Measurements from ENCODE around the gene CHORDC1.
"Not testable (repeated sequence)": the region's sequence is repeated elsewhere in the genome, so short reads cannot be mapped to it uniquely, and the experiment has no call there.

The CHORDC1 gene

GRCh38 chr11:90213322-90213721, 9.5 kb downstream of the CHORDC1 start:
- DNase-seq (ENCODE audit: low spot score): no peak

- DNase-seq (ENCODE audit: low spot score): no peak
These were observed 14.0 kb downstream of the CHORDC1 start for GRCh38 chr11:90208857-90209256.

GRCh38 chr11:90207992-90208391, 14.9 kb downstream of the CHORDC1 start:
- not testable (repeated sequence) for DNase-seq (ENCODE audit: low spot score)

GRCh38 chr11:90204832-90205646, 17.8 kb downstream of the CHORDC1 start:
- no peak for DNase-seq (ENCODE audit: low spot score)

- DNase-seq (ENCODE audit: low spot score): no peak
These were observed 18.4 kb downstream of the CHORDC1 start for GRCh38 chr11:90204407-90204806.

- no peak for DNase-seq (ENCODE audit: low spot score)
These were observed 20.5 kb downstream of the CHORDC1 start for GRCh38 chr11:90202342-90202741.

- no peak for DNase-seq (ENCODE audit: low spot score)
These were observed 25.5 kb downstream of the CHORDC1 start for GRCh38 chr11:90197377-90197776.

- DNase-seq (ENCODE audit: low spot score): no peak
These were observed 29.8 kb downstream of the CHORDC1 start for GRCh38 chr11:90192869-90193582.

GRCh38 chr11:90189011-90189410, 33.8 kb downstream of the CHORDC1 start:
- DNase-seq (ENCODE audit: low spot score): no peak

- DNase-seq (ENCODE audit: low spot score): no peak
These were observed 35.0 kb downstream of the CHORDC1 start for GRCh38 chr11:90187839-90188238.

- DNase-seq (ENCODE audit: low spot score): no peak
These were observed 42.9 kb downstream of the CHORDC1 start for GRCh38 chr11:90179923-90180322.

GRCh38 chr11:90178751-90179150, 44.1 kb downstream of the CHORDC1 start:
- no peak for DNase-seq (ENCODE audit: low spot score)

GRCh38 chr11:90176069-90176468, 46.8 kb downstream of the CHORDC1 start:
- no peak for DNase-seq (ENCODE audit: low spot score)

GRCh38 chr11:90171359-90171758, 51.5 kb downstream of the CHORDC1 start:
- no peak for DNase-seq (ENCODE audit: low spot score)

- DNase-seq (ENCODE audit: low spot score): no peak
These were observed 54.3 kb downstream of the CHORDC1 start for GRCh38 chr11:90168571-90168970.

GRCh38 chr11:90167704-90168103, 55.1 kb downstream of the CHORDC1 start:
- DNase-seq (ENCODE audit: low spot score): not testable (repeated sequence)

GRCh38 chr11:90166982-90167573, 55.8 kb downstream of the CHORDC1 start:
- not testable (repeated sequence) for DNase-seq (ENCODE audit: low spot score)

All from ecto neural progenitor cell (in vitro differentiated cells).